Vagina (tissue), 2 donors: Measurements from ENCODE around the gene GNAL. TPM values are rescaled to one million over a fixed set of nuclear protein-coding genes. Genes with fewer than 3 reads are reported as not detected.
"Not testable (repeated sequence)": the region's sequence is repeated elsewhere in the genome, so short reads cannot be mapped to it uniquely, and the experiment has no call there.

Experiments
- DNase-seq, 2 donors: peaks; one replicate each; pipeline ENCODE4 v3.0.0-alpha.2; 2017; ENCODE audit errors: extremely low spot score in 2 of 2
- H3K27ac ChIP-seq: fragments of 200-600 bp; sonication (generic); one replicate; pipeline ENCODE4 v1.5.1; 2019
- H3K27me3 ChIP-seq: fragments of 200-600 bp; sonication (generic); one replicate; pipeline ENCODE4 v1.5.1; 2019
- H3K36me3 ChIP-seq, 2 donors: fragments of 200-600 bp; sonication (generic); one replicate each; pipeline ENCODE4 v1.5.1; 2017 to 2019
- H3K4me1 ChIP-seq: fragments of 200-600 bp; sonication (generic); one replicate; pipeline ENCODE4 v1.5.1; 2019
- H3K4me3 ChIP-seq, 2 donors: fragments of 200-600 bp; sonication (generic); 1 replicate in 1 of 2; 2 replicates in 1 of 2; pipeline ENCODE4 v1.5.1; 2016 to 2019
- H3K9me3 ChIP-seq: fragments of 200-600 bp; sonication (generic); one replicate; pipeline ENCODE4 v1.5.1; 2019
- CTCF ChIP-seq, 3 experiments: fragments of 450-650 bp in 2 of 3; fragments of 200-600 bp in 1 of 3; sonication (generic) in 1 of 3; IDR thresholded peaks; one replicate each; pipeline ENCODE4 v1.5.1; 2017 to 2019; ENCODE audit warnings: antibody characterized with exemption in 3 of 3, mild to moderate bottlenecking in 2 of 3, moderate library complexity in 2 of 3
- POLR2A ChIP-seq, 2 donors: fragments of 450-650 bp; IDR thresholded peaks; one replicate each; pipeline ENCODE4 v1.6.1; 2017; ENCODE audit warnings: antibody characterized with exemption in 2 of 2, mild to moderate bottlenecking in 2 of 2, moderate library complexity in 2 of 2
- POLR2AphosphoS5 ChIP-seq, 2 donors: sonication (generic); formaldehyde crosslinking; IDR thresholded peaks; one replicate each; pipeline ENCODE4 v1.9.0; 2017; ENCODE audit warnings: antibody characterized with exemption in 2 of 2, mild to moderate bottlenecking in 2 of 2, low read depth in 1 of 2; ENCODE audit not compliant: insufficient read depth in 1 of 2
- intact Hi-C: fragments of 100-400 bp; cut with DNase I; formaldehyde crosslinking; loops from one replicate; pipeline ENCODE4 v1.15.1; 2023
- total RNA-seq: library from RNA; depleted of rRNA; stranded (reverse); fragments of >200 nt; gene quantifications from one replicate; pipeline ENCODE4 v1.2.3, GENCODE V29; 2016

GNAL gene
- total RNA-seq, 1 donor from 2014 or later, result 23.3 TPM

DNA sequence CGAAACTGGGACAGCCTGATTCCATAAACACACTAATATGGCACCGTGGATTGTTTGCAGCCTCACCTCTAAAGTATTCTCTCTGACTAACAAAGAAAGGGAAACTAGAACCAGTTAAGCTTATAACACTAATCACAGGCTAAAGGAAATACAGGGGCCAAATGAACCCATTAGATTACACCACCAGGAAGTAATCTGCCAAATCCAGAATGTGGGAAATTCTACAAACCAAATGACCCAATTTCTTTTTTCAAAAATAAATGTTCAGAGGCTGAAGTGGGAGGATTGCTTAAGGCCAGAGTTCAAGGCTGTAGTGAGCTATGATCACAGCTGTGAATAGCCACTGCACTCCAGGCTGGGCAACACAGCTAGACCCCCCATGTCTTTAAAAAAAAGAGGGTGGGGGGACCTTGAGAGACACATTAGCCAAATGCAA is 220.5 kb downstream of the GNAL start:
- DNase-seq, result no peak
- Histone ChIP-seq H3K9me3 (no peaks in the 10 kb centered on the region), H3K4me3 (peak overlapping the region; percentile 75 to 76), H3K27ac (peak overlapping the region; percentile 95), H3K27me3 (no peaks in the 10 kb centered on the region), H3K36me3 (no peaks in the 10 kb centered on the region), H3K4me1 (peaks cover 26% of the 10 kb centered on the region)
- no peak for TF ChIP-seq CTCF (IDR thresholded peaks at IDR 0.05)
- TF ChIP-seq POLR2AphosphoS5 (IDR thresholded peaks at IDR 0.05; ENCODE audit: insufficient read depth in 1 of 2, low read depth in 1 of 2), result peak in 1 of 2 donors; percentile 52
- no peak for TF ChIP-seq POLR2A (IDR thresholded peaks at IDR 0.05)
- intact Hi-C loops, result loop anchor here (2.0 kb wide), 1 partner anchor 71 kb away; the partner anchor contains the start of gene IMPA2

DNA sequence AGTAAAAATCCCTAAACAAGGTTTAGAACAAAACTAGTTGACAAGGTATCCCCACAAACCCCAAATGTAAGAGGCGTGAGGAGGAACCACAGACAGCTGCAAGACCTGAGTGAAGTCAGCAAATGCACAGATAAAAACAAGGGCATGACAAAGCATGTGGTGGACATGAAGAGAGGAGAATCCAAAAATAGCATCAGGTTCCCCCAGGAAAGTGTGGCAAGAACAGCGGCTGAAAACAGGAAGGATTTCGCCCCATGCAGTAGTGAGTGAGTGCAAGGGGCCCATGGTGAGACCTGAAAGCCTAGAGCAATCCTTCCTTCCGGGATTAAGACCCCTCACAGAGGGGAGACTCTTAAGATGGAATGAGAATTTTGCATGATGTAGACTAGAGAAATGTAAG is 227.8 kb downstream of the GNAL start:
- DNase-seq, H3K27ac ChIP-seq, H3K4me1 ChIP-seq, H3K9me3 ChIP-seq, intact Hi-C loops, H3K36me3 ChIP-seq, H3K27me3 ChIP-seq, H3K4me3 ChIP-seq: not testable (repeated sequence)

DNA sequence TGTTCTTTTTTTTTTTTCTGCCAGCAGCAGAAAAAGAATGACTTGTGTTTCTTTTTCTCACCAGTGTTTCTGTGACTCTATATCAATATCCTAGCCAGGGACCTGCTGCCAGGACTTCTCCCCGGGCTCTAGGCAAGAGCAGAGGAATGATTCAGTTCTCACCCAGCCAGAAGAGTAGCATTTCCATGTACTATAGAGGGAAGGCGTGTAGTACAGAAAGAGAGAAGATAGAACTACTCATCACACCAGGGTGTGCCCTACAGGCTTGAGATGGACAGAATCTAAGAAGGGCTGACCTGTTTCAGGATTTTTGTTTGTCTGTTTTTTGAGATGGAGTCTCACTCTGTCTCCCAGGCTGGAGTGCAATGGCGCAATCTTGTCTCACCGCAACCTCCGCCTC is 230.5 kb downstream of the GNAL start:
- H3K4me3 ChIP-seq, H3K36me3 ChIP-seq, H3K27ac ChIP-seq, H3K9me3 ChIP-seq, intact Hi-C loops, H3K27me3 ChIP-seq, H3K4me1 ChIP-seq, DNase-seq: not testable (repeated sequence)

- Histone ChIP-seq H3K4me3 (no peak overlapping the region), H3K27ac (no peak overlapping the region), H3K36me3 (no peaks in the 10 kb centered on the region), H3K9me3 (no peaks in the 10 kb centered on the region), H3K4me1 (no peaks in the 10 kb centered on the region), H3K27me3 (no peaks in the 10 kb centered on the region)
- no peak for TF ChIP-seq POLR2A (IDR thresholded peaks at IDR 0.05)
- no peak for TF ChIP-seq CTCF (IDR thresholded peaks at IDR 0.05)
- TF ChIP-seq POLR2AphosphoS5 (IDR thresholded peaks at IDR 0.05; ENCODE audit: insufficient read depth in 1 of 2, low read depth in 1 of 2), result no peak
- no peak for DNase-seq
- intact Hi-C loops, result no loop called here
Observed at GRCh38 chr18:11923450-11923849, 234.4 kb downstream of the GNAL start.

DNA sequence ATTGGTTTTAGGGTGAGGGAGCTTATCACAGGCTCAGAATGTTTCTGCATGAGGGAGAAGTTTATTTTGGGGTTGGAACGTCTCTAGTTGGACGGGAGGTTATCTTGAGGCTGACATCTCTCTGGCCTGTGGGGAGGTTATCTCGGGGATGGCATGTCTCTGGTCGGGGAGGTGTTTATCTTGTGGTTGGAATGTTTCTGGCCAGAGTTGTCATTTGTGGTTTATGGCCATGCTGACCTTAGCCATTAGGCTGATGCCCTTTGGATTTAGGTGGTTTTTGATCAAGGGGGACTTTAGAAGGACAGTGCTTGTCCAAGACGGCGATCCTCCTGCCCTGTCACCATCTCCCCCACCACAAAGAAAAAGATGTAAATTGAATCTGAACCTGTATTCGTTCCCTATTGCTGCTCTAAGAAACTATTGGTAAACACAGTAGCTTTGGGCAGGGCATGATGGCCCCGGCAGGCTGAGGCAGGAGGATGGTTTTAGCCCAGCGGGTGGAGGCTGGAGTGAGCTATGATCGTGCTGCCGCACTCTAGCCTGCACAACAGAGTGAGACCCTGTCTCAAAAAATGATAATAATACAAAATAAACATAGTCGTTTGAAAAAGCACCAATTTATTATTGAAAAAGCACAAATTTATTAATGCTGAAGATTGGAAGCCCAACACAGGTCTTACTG is 236.9 kb downstream of the GNAL start:
- no peaks in the 10 kb centered on the region for H3K36me3 ChIP-seq
- no peaks in the 10 kb centered on the region for H3K27me3 ChIP-seq
- intact Hi-C loops, result no loop called here
- no peak for DNase-seq
- H3K9me3 ChIP-seq, result no peaks in the 10 kb centered on the region
- H3K4me3 ChIP-seq, result no peak overlapping the region
- no peak for TF ChIP-seq POLR2A (IDR thresholded peaks at IDR 0.05)
- TF ChIP-seq CTCF (IDR thresholded peaks at IDR 0.05), result no peak
- no peak for TF ChIP-seq POLR2AphosphoS5 (IDR thresholded peaks at IDR 0.05; ENCODE audit: insufficient read depth in 1 of 2, low read depth in 1 of 2)
- H3K27ac ChIP-seq, result no peak overlapping the region
- H3K4me1 ChIP-seq, result no peaks in the 10 kb centered on the region

GRCh38 chr18:11927497-11927896 is 238.4 kb downstream of the GNAL start:
- TF ChIP-seq POLR2A (IDR thresholded peaks at IDR 0.05) (no peak), CTCF (IDR thresholded peaks at IDR 0.05) (no peak), POLR2AphosphoS5 (IDR thresholded peaks at IDR 0.05; ENCODE audit: insufficient read depth in 1 of 2, low read depth in 1 of 2) (no peak)
- H3K4me1 ChIP-seq, result no peaks in the 10 kb centered on the region
- H3K27ac ChIP-seq, result no peak overlapping the region
- no peaks in the 10 kb centered on the region for H3K36me3 ChIP-seq
- intact Hi-C loops, result no loop called here
- H3K4me3 ChIP-seq, result no peak overlapping the region
- DNase-seq, result no peak
- no peaks in the 10 kb centered on the region for H3K27me3 ChIP-seq
- no peaks in the 10 kb centered on the region for H3K9me3 ChIP-seq
